Right lobe of liver (tissue), 6 donors: ENCODE data around the gene CD101. TPM values are rescaled to one million over a fixed set of nuclear protein-coding genes. Genes with fewer than 3 reads are reported as not detected.

ENCODE experiments used
- ATAC-seq, 4 donors: fragments of 200-7000 bp; cut with Tn5 transposase; one replicate each; pipeline ENCODE4 v1.9.1; 2020; ENCODE audit warnings: mild to moderate bottlenecking in 4 of 4, moderate library complexity in 4 of 4
- DNase-seq, 3 donors: peaks; one replicate each; pipeline ENCODE4 v3.0.0-alpha.2; 2020
- H3K27ac ChIP-seq, 3 donors: fragments of 200-600 bp; one replicate each; pipeline ENCODE4 v1.8.0; 2022
- H3K27me3 ChIP-seq, 2 donors: fragments of 200-600 bp; one replicate each; pipeline ENCODE4 v1.8.0; 2022
- H3K36me3 ChIP-seq, 4 donors: fragments of 200-600 bp; sonication (generic) in 1 of 4; one replicate each; pipeline versions ENCODE4 v1.5.1 to v1.8.0; 2017 to 2022; ENCODE audit warnings: control low read depth in 1 of 4
- H3K4me1 ChIP-seq, 4 donors: fragments of 200-600 bp; sonication (generic) in 1 of 4; one replicate each; pipeline versions ENCODE4 v1.5.1 to v1.8.0; 2017 to 2022; ENCODE audit warnings: control low read depth in 1 of 4
- H3K4me3 ChIP-seq, 3 donors: fragments of 200-600 bp; one replicate each; pipeline ENCODE4 v1.8.0; 2022
- H3K9me3 ChIP-seq, 4 donors: fragments of 200-600 bp; sonication (generic) in 1 of 4; one replicate each; pipeline versions ENCODE4 v1.5.1 to v1.8.0; 2017 to 2022; ENCODE audit warnings: control low read depth in 1 of 4
- CTCF ChIP-seq, 4 donors: fragments of 200-600 bp in 3 of 4; fragments of 450-650 bp in 1 of 4; IDR thresholded peaks; one replicate each; pipeline versions ENCODE4 v1.5.1 to v1.8.0; 2016 to 2022; ENCODE audit warnings: antibody characterized with exemption in 4 of 4, mild to moderate bottlenecking in 2 of 4
- POLR2A ChIP-seq: fragments of 450-650 bp; IDR thresholded peaks from one replicate; pipeline ENCODE4 v1.6.1; 2017; ENCODE audit warnings: antibody characterized with exemption, mild to moderate bottlenecking
- WGBS: methylation state at CpG from one replicate; pipeline ENCODE4 v1.1.6; 2018; ENCODE audit warnings: low coverage, low lambda C conversion rate; ENCODE audit not compliant: insufficient coverage; ENCODE audit errors: missing lambda C conversion rate; 5-methylcytosine and 5-hydroxymethylcytosine counted together
- intact Hi-C, 2 donors: fragments of 100-400 bp; cut with DNase I; formaldehyde crosslinking; loops; one replicate each; pipeline versions ENCODE4 v1.11.2 to v1.14.1; 2022
- total RNA-seq, 6 experiments: library from RNA; depleted of rRNA in 2 of 6; stranded (reverse); fragments of >200 nt in 2 of 6; fragmentation: NEBNext Ultra II Directional in 3 of 6; extraction: Animal tissue kit (Norgen Biotek cat#: 25700) in 3 of 6; gene quantifications; one replicate each; pipeline versions ENCODE4 v1.1.0 to v1.2.4, GENCODE V29; 2016 to 2023
- donor health status: DM: no; HTN: yes; CAD: no.
- donor health status: DM: no; HTN: no; CAD: no.
- donor health status: DM: no; HTN: no; CAD: no.
- donor health status: DM: no; HTN: yes; CAD: no.
- donor health status: DM: no; HTN: yes; CAD: no.

Gene CD101
- total RNA-seq, 6 experiments from 2014 or later: 0.12 to 1.9 (median 0.49) TPM

- Histone ChIP-seq H3K4me1 (no peaks in the 10 kb centered on the region), H3K27me3 (no peaks in the 10 kb centered on the region), H3K36me3 (no peaks in the 10 kb centered on the region), H3K9me3 (no peaks in the 10 kb centered on the region), H3K27ac (no peak overlapping the region), H3K4me3 (no peak overlapping the region)
- intact Hi-C loops: no loop called here
- DNase-seq (no peak), ATAC-seq (no peak)
- WGBS: 13% methylated on average over 1 of the region's 1 CpG
- TF ChIP-seq POLR2A: no peak
- TF ChIP-seq CTCF (IDR thresholded peaks at IDR 0.05): no peak
Measured at GRCh38 chr1:117020526-117021156, 19.1 kb downstream of the CD101 start.

GRCh38 chr1:117022114-117022513 is 20.6 kb downstream of the CD101 start:
- ATAC-seq: no peak
- WGBS: 58% methylated on average over 3 of the region's 3 CpGs
- intact Hi-C loops: no loop called here
- no peak for TF ChIP-seq CTCF (IDR thresholded peaks at IDR 0.05)
- no peak for TF ChIP-seq POLR2A
- no peak overlapping the region for H3K27ac ChIP-seq
- no peaks in the 10 kb centered on the region for H3K27me3 ChIP-seq
- H3K4me1 ChIP-seq: no peaks in the 10 kb centered on the region
- no peaks in the 10 kb centered on the region for H3K9me3 ChIP-seq
- H3K4me3 ChIP-seq: no peak overlapping the region
- no peak for DNase-seq
- H3K36me3 ChIP-seq: no peaks in the 10 kb centered on the region

GRCh38 chr1:117025568-117025967 is 24.0 kb downstream of the CD101 start:
- no peak for ATAC-seq
- no peak for TF ChIP-seq POLR2A
- no peak for TF ChIP-seq CTCF (IDR thresholded peaks at IDR 0.05)
- Histone ChIP-seq H3K36me3 (no peaks in the 10 kb centered on the region), H3K4me3 (no peak overlapping the region), H3K4me1 (no peaks in the 10 kb centered on the region), H3K27ac (no peak overlapping the region), H3K9me3 (no peaks in the 10 kb centered on the region), H3K27me3 (no peaks in the 10 kb centered on the region)
- 100% methylated on average over 2 of the region's 7 CpGs for WGBS
- intact Hi-C loops: no loop called here
- DNase-seq: no peak

GRCh38 chr1:117026361-117026760 is 24.8 kb downstream of the CD101 start:
- no peak overlapping the region for H3K4me3 ChIP-seq
- H3K36me3 ChIP-seq: no peaks in the 10 kb centered on the region
- WGBS: 45% methylated on average over 6 of the region's 6 CpGs
- TF ChIP-seq CTCF (IDR thresholded peaks at IDR 0.05): no peak
- no peak for TF ChIP-seq POLR2A
- no peak for DNase-seq
- no peaks in the 10 kb centered on the region for H3K9me3 ChIP-seq
- H3K27ac ChIP-seq: no peak overlapping the region
- no peaks in the 10 kb centered on the region for H3K4me1 ChIP-seq
- intact Hi-C loops: no loop called here
- no peaks in the 10 kb centered on the region for H3K27me3 ChIP-seq
- peak in 1 of 4 donors; percentile 19 for ATAC-seq

- DNase-seq (no peak), ATAC-seq (no peak)
- Histone ChIP-seq H3K27me3 (no peaks in the 10 kb centered on the region), H3K27ac (no peak overlapping the region), H3K4me1 (no peaks in the 10 kb centered on the region), H3K36me3 (no peaks in the 10 kb centered on the region), H3K4me3 (no peak overlapping the region), H3K9me3 (no peaks in the 10 kb centered on the region)
- 73% methylated on average over 1 of the region's 1 CpG for WGBS
- TF ChIP-seq CTCF (IDR thresholded peaks at IDR 0.05) (no peak), POLR2A (no peak)
- intact Hi-C loops: no loop called here
Measured at GRCh38 chr1:117029685-117030084, 28.1 kb downstream of the CD101 start.
